ENCODE results near the gene E2F7. TPM values are rescaled to one million over a fixed set of nuclear protein-coding genes. Genes with fewer than 3 reads are reported as not detected.

The E2F7 gene
- total and polyA plus RNA-seq, 2 of the 13 experiments (the other 11 are each of a cell fraction or from before 2014, with no cell fraction given), result 1.7 to 7.3 TPM

- no peaks in the 10 kb centered on the region; a peak in 2 of 5 replicates for H3K27me3 ChIP-seq (ENCODE audit: control insufficient read depth in 1 of 2, insufficient read depth in 2 of 2, low read length in 2 of 2)
- ATAC-seq, result no peak
- TF ChIP-seq RELA (CRISPR knock-in tag; IDR thresholded peaks at IDR 0.05), result no peak
- no peak for TF ChIP-seq ZNF670 (CRISPR knock-in tag; IDR thresholded peaks at IDR 0.05; ENCODE audit: borderline replicate concordance)
- TF ChIP-seq REPIN1 (CRISPR knock-in tag; IDR thresholded peaks at IDR 0.05; ENCODE audit: borderline replicate concordance, low read depth), result no peak
- no peak for TF ChIP-seq JDP2 (CRISPR knock-in tag; IDR thresholded peaks at IDR 0.05; ENCODE audit: borderline replicate concordance)
- TF ChIP-seq POLR2A (IDR thresholded peaks at IDR 0.05; ENCODE audit: insufficient read depth in 1 of 2, low read depth in 2 of 2, low read length in 2 of 2), result no peak
- TF ChIP-seq MTERF4 (CRISPR knock-in tag; IDR thresholded peaks at IDR 0.05), result no peak
- no peak for TF ChIP-seq ZNF512B (CRISPR knock-in tag; IDR thresholded peaks at IDR 0.05; ENCODE audit: borderline replicate concordance)
- TF ChIP-seq IRF2 (CRISPR knock-in tag; IDR thresholded peaks at IDR 0.05), result no peak
- no peak for TF ChIP-seq GPBP1L1 (CRISPR knock-in tag; IDR thresholded peaks at IDR 0.05)
- TF ChIP-seq NAIF1 (CRISPR knock-in tag; IDR thresholded peaks at IDR 0.05; ENCODE audit: borderline replicate concordance), result no peak
- TF ChIP-seq ZBTB2 (CRISPR knock-in tag; IDR thresholded peaks at IDR 0.05; ENCODE audit: low read depth), result no peak
- no peak for TF ChIP-seq ZNF589 (CRISPR knock-in tag; conservative IDR thresholded peaks at IDR 0.05)
- no peak for TF ChIP-seq ZNF788 (CRISPR knock-in tag; IDR thresholded peaks at IDR 0.05; ENCODE audit: borderline replicate concordance)
- no peak for TF ChIP-seq ZNF510 (CRISPR knock-in tag; IDR thresholded peaks at IDR 0.05; ENCODE audit: low read depth)
- no peak for TF ChIP-seq PRDM10 (CRISPR knock-in tag; IDR thresholded peaks at IDR 0.05; ENCODE audit: low read depth)
Measured at GRCh38 chr12:77097846-77098245, 32.5 kb upstream of the E2F7 start.

More at GRCh38 chr12:77097846-77098245, 32.5 kb upstream of the E2F7 start:
- Histone ChIP-seq H3K4me1 (ENCODE audit: insufficient read depth, low read length) (no peaks in the 10 kb centered on the region), H3K36me3 (replicated peaks in 1 of 2; ENCODE audit: control insufficient read depth in 1 of 2, insufficient read depth in 2 of 2, low read length in 2 of 2) (no peaks in the 10 kb centered on the region), H4K20me1 (ENCODE audit: insufficient read depth, low read length) (no peaks in the 10 kb centered on the region), H3K9me3 (ENCODE audit: low read length) (no peaks in the 10 kb centered on the region), H3K4me2 (ENCODE audit: low read depth, low read length) (no peak overlapping the region), H3K79me2 (ENCODE audit: insufficient read depth, low read length) (no peaks in the 10 kb centered on the region), H3K27ac (ENCODE audit: extremely low read length, insufficient read depth, low read length) (no peak overlapping the region), H3K4me3 (replicated peaks in 1 of 3; ENCODE audit: insufficient read depth in 1 of 3, low read depth in 2 of 3, low read length in 3 of 3) (no peak overlapping the region), H3K9ac (ENCODE audit: insufficient read depth, low read depth, low read length) (no peak overlapping the region), H2AFZ (ENCODE audit: low read length) (no peak overlapping the region)
- WGBS (ENCODE audit: low lambda C conversion rate), result 3% methylated on average over 3 of the region's 3 CpGs
- BruUV-seq (replicated peaks), result no TSS peak
- in situ Hi-C loops (cut with HindIII; ENCODE audit: extremely low pct_ligation_motif_present, low pct_unique_long_range_greater_than_20kb), result no loop called here
- POLR2A ChIA-PET, result no interaction called here
- DNase-seq (ENCODE audit: low spot score) (no peak), FAIRE-seq (no peak)
- intact Hi-C loops (cut with micrococcal nuclease; ENCODE audit: unreplicated experiment), result no loop called here
- CTCF ChIA-PET (ENCODE audit: low intra/inter-chr PET ratio, low total read pairs), result no interaction called here
